ENCODE measurements around the gene COL21A1.

Gene COL21A1

DNA sequence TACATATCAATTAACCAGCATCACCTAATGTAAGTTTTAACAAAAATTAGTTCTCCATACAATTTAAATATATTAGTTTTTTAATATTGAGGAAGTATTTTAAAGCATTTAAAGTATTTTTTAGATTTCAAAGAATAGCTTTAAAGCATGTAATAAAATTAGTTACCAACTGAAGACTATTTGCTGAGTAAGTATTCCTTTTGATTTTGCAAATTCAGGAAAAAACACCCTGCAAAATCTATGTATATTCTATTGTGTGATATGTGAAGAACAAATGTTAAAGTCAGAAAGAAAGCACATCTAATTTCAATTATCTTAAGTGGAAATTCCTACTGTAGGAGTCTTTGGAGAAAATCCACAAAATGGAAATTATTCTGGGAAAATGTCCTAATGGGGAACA lies 107.3 kb downstream of the COL21A1 start:
- TF ChIP-seq, protein P1, sequence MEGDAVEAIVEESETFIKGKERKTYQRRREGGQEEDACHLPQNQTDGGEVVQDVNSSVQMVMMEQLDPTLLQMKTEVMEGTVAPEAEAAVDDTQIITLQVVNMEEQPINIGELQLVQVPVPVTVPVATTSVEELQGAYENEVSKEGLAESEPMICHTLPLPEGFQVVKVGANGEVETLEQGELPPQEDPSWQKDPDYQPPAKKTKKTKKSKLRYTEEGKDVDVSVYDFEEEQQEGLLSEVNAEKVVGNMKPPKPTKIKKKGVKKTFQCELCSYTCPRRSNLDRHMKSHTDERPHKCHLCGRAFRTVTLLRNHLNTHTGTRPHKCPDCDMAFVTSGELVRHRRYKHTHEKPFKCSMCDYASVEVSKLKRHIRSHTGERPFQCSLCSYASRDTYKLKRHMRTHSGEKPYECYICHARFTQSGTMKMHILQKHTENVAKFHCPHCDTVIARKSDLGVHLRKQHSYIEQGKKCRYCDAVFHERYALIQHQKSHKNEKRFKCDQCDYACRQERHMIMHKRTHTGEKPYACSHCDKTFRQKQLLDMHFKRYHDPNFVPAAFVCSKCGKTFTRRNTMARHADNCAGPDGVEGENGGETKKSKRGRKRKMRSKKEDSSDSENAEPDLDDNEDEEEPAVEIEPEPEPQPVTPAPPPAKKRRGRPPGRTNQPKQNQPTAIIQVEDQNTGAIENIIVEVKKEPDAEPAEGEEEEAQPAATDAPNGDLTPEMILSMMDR (conservative IDR thresholded peaks at IDR 0.05; ENCODE audit: low read depth, low read length): no peak
- Histone ChIP-seq H4K20me1 (ENCODE audit: insufficient read depth) (no peaks in the 10 kb centered on the region), H3K9ac (no peak overlapping the region), H3K4me3 (IDR thresholded peaks at IDR 0.05; ENCODE audit: insufficient read depth, low read depth, low read length) (no peak overlapping the region), H3K36me3 (ENCODE audit: insufficient read depth) (no peaks in the 10 kb centered on the region), H2AFZ (ENCODE audit: low read depth) (no peak overlapping the region), H3K79me2 (ENCODE audit: insufficient read depth, low read depth) (no peaks in the 10 kb centered on the region), H3K27ac (no peak overlapping the region), H3K4me1 (ENCODE audit: low read depth, poor library complexity, severe bottlenecking) (no peaks in the 10 kb centered on the region), H3K27me3 (ENCODE audit: insufficient read depth, low read depth) (no peaks in the 10 kb centered on the region), H3K4me2 (no peak overlapping the region)

DNA sequence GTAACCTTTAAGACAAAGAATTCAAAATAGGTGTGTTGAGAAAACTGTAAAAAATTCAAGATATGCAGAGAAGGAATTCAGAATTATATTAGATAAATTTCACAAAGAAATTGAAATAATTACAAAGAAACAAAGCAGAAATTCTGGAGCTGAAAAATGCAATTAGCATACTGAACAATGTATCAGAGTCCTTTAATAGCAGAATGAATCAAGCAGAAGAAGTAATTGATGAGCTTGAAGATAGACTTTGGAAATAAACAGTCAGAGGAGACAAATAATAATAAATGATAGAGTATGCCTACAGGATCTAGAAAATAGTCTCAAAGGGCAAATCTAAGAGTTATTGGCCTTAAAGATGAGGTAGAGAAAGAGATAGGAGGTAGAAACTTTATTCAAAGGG lies 131.7 kb downstream of the COL21A1 start:
- Histone ChIP-seq H3K9ac (no peak overlapping the region), H3K4me2 (no peak overlapping the region), H3K27ac (no peak overlapping the region), H2AFZ (ENCODE audit: low read depth) (no peak overlapping the region), H3K4me1 (ENCODE audit: low read depth, poor library complexity, severe bottlenecking) (no peaks in the 10 kb centered on the region), H3K4me3 (IDR thresholded peaks at IDR 0.05; ENCODE audit: insufficient read depth, low read depth, low read length) (no peak overlapping the region), H3K27me3 (ENCODE audit: insufficient read depth, low read depth) (no peaks in the 10 kb centered on the region), H3K79me2 (ENCODE audit: insufficient read depth, low read depth) (no peaks in the 10 kb centered on the region), H3K36me3 (ENCODE audit: insufficient read depth) (no peaks in the 10 kb centered on the region), H4K20me1 (ENCODE audit: insufficient read depth) (no peaks in the 10 kb centered on the region)
- TF ChIP-seq, protein P1 (conservative IDR thresholded peaks at IDR 0.05; ENCODE audit: low read depth, low read length): no peak

DNA sequence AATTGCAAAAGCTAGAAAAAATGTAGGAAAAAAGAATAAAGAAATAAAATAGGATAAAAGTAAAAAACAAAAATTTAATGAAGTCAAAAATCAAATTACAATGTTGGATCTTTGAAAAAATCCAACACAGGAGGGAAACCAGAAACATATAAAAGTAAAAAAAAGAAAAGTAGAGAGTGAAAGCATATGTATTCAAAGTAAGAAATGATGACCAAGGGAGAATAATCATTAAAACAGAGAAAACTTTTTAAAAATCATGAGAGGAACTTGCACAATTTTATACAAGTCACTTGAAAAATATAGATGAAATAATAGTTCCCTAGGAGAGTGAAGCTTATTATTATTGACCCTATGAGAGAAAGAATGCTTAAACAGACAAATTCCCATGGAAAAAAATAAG lies 138.2 kb downstream of the COL21A1 start:
- Histone ChIP-seq H3K36me3 (ENCODE audit: insufficient read depth) (no peaks in the 10 kb centered on the region), H3K79me2 (ENCODE audit: insufficient read depth, low read depth) (no peaks in the 10 kb centered on the region), H2AFZ (ENCODE audit: low read depth) (no peak overlapping the region), H3K27me3 (ENCODE audit: insufficient read depth, low read depth) (no peaks in the 10 kb centered on the region), H3K4me2 (no peak overlapping the region), H3K9ac (no peak overlapping the region), H3K27ac (no peak overlapping the region), H3K4me1 (ENCODE audit: low read depth, poor library complexity, severe bottlenecking) (no peaks in the 10 kb centered on the region), H3K4me3 (IDR thresholded peaks at IDR 0.05; ENCODE audit: insufficient read depth, low read depth, low read length) (no peak overlapping the region), H4K20me1 (ENCODE audit: insufficient read depth) (no peaks in the 10 kb centered on the region)
- TF ChIP-seq, protein P1 (conservative IDR thresholded peaks at IDR 0.05; ENCODE audit: low read depth, low read length): no peak

DNA sequence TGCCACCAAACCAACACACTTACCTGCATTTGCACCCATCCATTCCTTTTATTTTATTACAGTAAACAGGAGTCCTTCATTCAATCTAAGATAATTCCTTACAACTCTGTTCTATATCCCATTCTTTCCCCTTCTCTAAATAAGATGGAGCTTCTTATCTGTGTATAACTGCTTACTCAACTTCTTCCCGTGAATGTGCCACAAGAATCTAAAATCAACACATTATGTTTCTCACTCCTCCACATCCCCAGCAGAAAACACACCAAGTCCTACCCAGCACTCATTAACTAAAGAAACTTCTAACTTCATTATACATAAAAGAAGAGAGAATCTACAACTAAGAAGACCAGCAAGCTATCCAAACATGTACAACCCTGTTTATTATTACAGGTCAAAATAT lies 141.1 kb downstream of the COL21A1 start:
- H3K4me2 ChIP-seq: no peak overlapping the region
- H3K4me1 ChIP-seq (ENCODE audit: low read depth, poor library complexity, severe bottlenecking): no peaks in the 10 kb centered on the region
- TF ChIP-seq, protein P1 (conservative IDR thresholded peaks at IDR 0.05; ENCODE audit: low read depth, low read length): no peak
- no peak overlapping the region for H3K27ac ChIP-seq
- no peaks in the 10 kb centered on the region for H3K36me3 ChIP-seq (ENCODE audit: insufficient read depth)
- H3K79me2 ChIP-seq (ENCODE audit: insufficient read depth, low read depth): no peaks in the 10 kb centered on the region
- H3K4me3 ChIP-seq (IDR thresholded peaks at IDR 0.05; ENCODE audit: insufficient read depth, low read depth, low read length): no peak overlapping the region
- H2AFZ ChIP-seq (ENCODE audit: low read depth): no peak overlapping the region
- no peaks in the 10 kb centered on the region for H3K27me3 ChIP-seq (ENCODE audit: insufficient read depth, low read depth)
- no peak overlapping the region for H3K9ac ChIP-seq
- no peaks in the 10 kb centered on the region for H4K20me1 ChIP-seq (ENCODE audit: insufficient read depth)

Measured in KMS-11 (cell line).